Measurements from ENCODE around the gene RIMS1.
A peak's percentile ranks its signal among the peaks of the same experiment; 100 is the strongest.

RIMS1 gene

GRCh38 chr6:72035486-72035885 is 149.1 kb downstream of the RIMS1 start:
- DNase-seq (ENCODE audit: extremely low spot score) = no peak
- ChIA-PET CTCF (interaction anchor here (1.3 to 1.4 kb wide), 2 partner anchors 9 to 41 kb away, joined by 3 to 4 read pairs; no protein-coding TSS in a partner anchor), POLR2A (no interaction called here)
- no peak for TF ChIP-seq CTCF (IDR thresholded peaks at IDR 0.05; ENCODE audit: control extremely low read depth, extremely low read depth, low read depth, missing control alignments)

GRCh38 chr6:72035966-72036365 is 149.6 kb downstream of the RIMS1 start:
- POLR2A ChIA-PET = no interaction called here
- CTCF ChIA-PET = interaction anchor here (1.1 to 1.4 kb wide), 4 partner anchors 9 to 41 kb away, joined by 3 to 4 read pairs (median 3); no protein-coding TSS in a partner anchor
- no peak for DNase-seq (ENCODE audit: extremely low spot score)
- no peak for TF ChIP-seq CTCF (IDR thresholded peaks at IDR 0.05; ENCODE audit: control extremely low read depth, extremely low read depth, low read depth, missing control alignments)

DNA sequence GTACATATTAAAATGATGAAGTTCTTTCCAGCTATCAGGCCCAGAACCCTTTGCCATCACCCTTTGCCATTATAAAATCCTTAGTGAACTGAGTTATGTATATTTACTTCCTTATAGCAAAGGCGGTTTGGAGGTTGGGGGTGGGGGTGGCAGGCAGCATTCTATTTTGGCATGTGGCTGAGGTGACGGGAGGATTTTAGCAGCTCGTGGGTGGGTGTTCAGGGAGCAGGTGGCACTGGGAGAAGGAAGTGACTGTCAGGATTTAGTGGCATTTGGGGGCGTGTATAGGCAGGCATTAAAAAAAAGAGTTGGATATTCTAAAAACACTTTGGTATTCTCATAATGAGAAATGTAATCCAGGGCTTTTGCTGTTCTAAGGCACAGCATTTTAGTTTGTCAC is 150.7 kb downstream of the RIMS1 start:
- POLR2A ChIA-PET = no interaction called here
- no peak for DNase-seq (ENCODE audit: extremely low spot score)
- CTCF ChIA-PET = interaction anchor here (0.7 to 1.4 kb wide), 4 partner anchors 10 to 25 kb away, joined by 3 to 4 read pairs (median 3); no protein-coding TSS in a partner anchor
- TF ChIP-seq CTCF (IDR thresholded peaks at IDR 0.05; ENCODE audit: control extremely low read depth, extremely low read depth, low read depth, missing control alignments) = no peak

- no peak for DNase-seq (ENCODE audit: extremely low spot score)
- no peak for TF ChIP-seq CTCF (IDR thresholded peaks at IDR 0.05; ENCODE audit: control extremely low read depth, extremely low read depth, low read depth, missing control alignments)
- CTCF ChIA-PET = no interaction called here
- POLR2A ChIA-PET = no interaction called here
Measured at GRCh38 chr6:72040111-72040510, 153.8 kb downstream of the RIMS1 start.

- ChIA-PET POLR2A (no interaction called here), CTCF (interaction anchor here (0.6 kb wide), 1 partner anchor 506 kb away, joined by 3 read pairs; no protein-coding TSS in a partner anchor)
- no peak for DNase-seq (ENCODE audit: extremely low spot score)
- peak; percentile 19 for TF ChIP-seq CTCF (IDR thresholded peaks at IDR 0.05; ENCODE audit: control extremely low read depth, extremely low read depth, low read depth, missing control alignments)
Measured at GRCh38 chr6:72042088-72042487, 155.7 kb downstream of the RIMS1 start.

- POLR2A ChIA-PET = no interaction called here
- no peak for DNase-seq (ENCODE audit: extremely low spot score)
- no peak for TF ChIP-seq CTCF (IDR thresholded peaks at IDR 0.05; ENCODE audit: control extremely low read depth, extremely low read depth, low read depth, missing control alignments)
- CTCF ChIA-PET = interaction anchor here (1.2 to 1.8 kb wide), 3 partner anchors 9 to 30 kb away, joined by 3 to 4 read pairs (median 4); no protein-coding TSS in a partner anchor
Measured at GRCh38 chr6:72048080-72048479, 161.7 kb downstream of the RIMS1 start.

All from GM10248 (cell line).